ENCODE measurements around the gene RNF169. TPM values are rescaled to one million over a fixed set of nuclear protein-coding genes. Genes with fewer than 3 reads are reported as not detected.

The RNF169 gene
- total RNA-seq, 1 experiment from 2014 or later = 13.0 TPM

DNA sequence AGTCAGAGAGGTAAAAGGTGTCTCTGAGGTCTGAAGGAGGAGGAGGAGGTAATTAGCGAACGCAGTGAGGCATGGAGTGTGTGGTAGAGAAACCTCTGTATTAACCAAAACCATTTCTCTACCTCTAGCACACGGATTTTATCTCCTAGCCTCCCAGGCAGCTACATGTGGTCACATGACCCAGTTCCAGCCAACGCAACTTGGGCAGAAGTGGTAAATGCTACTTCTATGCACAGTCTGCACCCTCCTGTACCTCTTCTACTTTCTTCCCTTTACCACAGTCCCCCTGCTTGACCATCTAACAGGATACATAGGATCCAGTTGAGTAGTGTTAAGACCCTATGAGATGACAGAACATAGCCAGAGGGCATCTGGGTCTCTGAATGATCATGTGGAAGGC, 104.6 kb downstream of the RNF169 start:
- no peak overlapping the region for H3K9ac ChIP-seq (ENCODE audit: extremely low read depth, insufficient read length, low read length)
- H3K27ac Mint-ChIP-seq = no peak overlapping the region
- H3K4me2 ChIP-seq (ENCODE audit: insufficient read depth, insufficient read length, low read length) = no peak overlapping the region
- no peak overlapping the region for H2BK5ac ChIP-seq (ENCODE audit: insufficient read length, low read length)
- H3T11ph ChIP-seq (ENCODE audit: low read length) = no peak overlapping the region
- no peak overlapping the region for H2BK120ac ChIP-seq (ENCODE audit: low read depth, low read length, poor library complexity, severe bottlenecking)
- no peak overlapping the region for H4K8ac ChIP-seq (replicated peaks; ENCODE audit: insufficient read length, low read depth, low read length)
- TF ChIP-seq CTCF (conservative IDR thresholded peaks at IDR 0.05) = no peak
- no peak overlapping the region for H3K4me3 Mint-ChIP-seq
- H2BK12ac ChIP-seq (ENCODE audit: insufficient read length, low read depth, low read length) = no peak overlapping the region
- H3K27ac ChIP-seq (ENCODE audit: insufficient read length, low read depth, low read length) = no peak overlapping the region
- no peaks in the 10 kb centered on the region for H3K79me1 ChIP-seq (ENCODE audit: insufficient read depth, low read depth, low read length, poor library complexity, severe bottlenecking)
- no peak overlapping the region for H2AK5ac ChIP-seq (ENCODE audit: insufficient read length, low read length)
- H2BK20ac ChIP-seq (ENCODE audit: low read depth, low read length, poor library complexity, severe bottlenecking) = no peak overlapping the region
- H3K4ac ChIP-seq (ENCODE audit: low read depth, low read length) = no peak overlapping the region
- WGBS (ENCODE audit: extremely low coverage, insufficient read length, low lambda C conversion rate) = no CpG with 5 or more reads among the region's 4 CpGs
- H3K56ac ChIP-seq (ENCODE audit: insufficient read length, low read depth, low read length) = no peak overlapping the region
- H3K23ac ChIP-seq (ENCODE audit: insufficient read length, low read depth, low read length) = no peak overlapping the region
- no peaks in the 10 kb centered on the region for H3K27me3 Mint-ChIP-seq (ENCODE audit: low read depth)
- H3K9me3 ChIP-seq (ENCODE audit: control insufficient read depth, low read depth, low read length) = no peaks in the 10 kb centered on the region
- no peaks in the 10 kb centered on the region for H3K23me2 ChIP-seq (ENCODE audit: insufficient read length, low read depth, low read length, poor library complexity, severe bottlenecking)
- peaks cover 8% of the 10 kb centered on the region; the same call in 1 of the 2 replicates for H3K4me1 ChIP-seq (ENCODE audit: insufficient read depth, low read length)
- H3K4me1 Mint-ChIP-seq = peaks cover 16 to 20% of the 10 kb centered on the region in 2 experiments
- no peak for DNase-seq
- H4K20me1 ChIP-seq (ENCODE audit: control insufficient read depth, insufficient read depth, insufficient read length) = no peaks in the 10 kb centered on the region
- no peak overlapping the region for H4K91ac ChIP-seq (ENCODE audit: insufficient read length, low read depth, low read length)
- peaks cover 3 to 25% (median 9%) of the 10 kb centered on the region in 3 experiments; a peak in 5 of 7 replicates for H3K36me3 Mint-ChIP-seq (ENCODE audit: insufficient read depth in 1 of 3, low read depth in 3 of 3)
- H3K79me2 ChIP-seq (ENCODE audit: insufficient read depth, low read length) = no peaks in the 10 kb centered on the region
- no peak overlapping the region for H4K5ac ChIP-seq (ENCODE audit: insufficient read length, low read depth, low read length)
- H3K14ac ChIP-seq (ENCODE audit: insufficient read depth, low read length) = no peak overlapping the region
- no peak overlapping the region for H2BK15ac ChIP-seq (ENCODE audit: low read depth, low read length)
- H2AFZ ChIP-seq (ENCODE audit: low read length) = no peak overlapping the region
- no peaks in the 10 kb centered on the region for H3K27me3 ChIP-seq (ENCODE audit: insufficient read depth, low read length)
- no peaks in the 10 kb centered on the region for H3K9me3 Mint-ChIP-seq
- H3K18ac ChIP-seq (ENCODE audit: insufficient read length, low read depth, low read length) = no peak overlapping the region

All from H9 (cell line).